GM12878 (cell line): ENCODE results near the gene MAGIX.

ENCODE experiments used
- CTCF ChIP-seq, 3 experiments: IDR thresholded peaks in 2 of 3; conservative IDR thresholded peaks in 1 of 3; 2 replicates each; pipeline ENCODE4 v1.5.1; 2011; ENCODE audit warnings: low read depth in 3 of 3, low read length in 3 of 3, mild to moderate bottlenecking in 3 of 3, control low read depth in 2 of 3, moderate library complexity in 2 of 3, inconsistent platforms in 1 of 3, mixed read lengths in 1 of 3; ENCODE audit not compliant: control insufficient read depth in 2 of 3, insufficient read depth in 1 of 3; ENCODE audit errors: extremely low read depth in 1 of 3
- RCOR1 ChIP-seq: conservative IDR thresholded peaks from 2 replicates; pipeline ENCODE4 v1.6.1; 2012; ENCODE audit warnings: low read depth, low read length, improper control_type of control experiment
- SP1 ChIP-seq: IDR thresholded peaks from one replicate; pipeline ENCODE4 v1.6.1; 2011; ENCODE audit warnings: low read depth, low read length

- TF ChIP-seq RCOR1: no peak
- no peak for TF ChIP-seq CTCF (IDR thresholded peaks at IDR 0.05 in 2 of 3, conservative IDR thresholded peaks at IDR 0.05 in 1 of 3; ENCODE audit: control insufficient read depth in 2 of 3, extremely low read depth in 1 of 3, insufficient read depth in 1 of 3, low read depth in 3 of 3, low read length in 3 of 3)
- no peak for TF ChIP-seq SP1
Observed at GRCh38 chrX:49155243-49155899, 7.2 kb upstream of the MAGIX start.
